Measurements from ENCODE around the gene MTOR. TPM values are rescaled to one million over a fixed set of nuclear protein-coding genes. Genes with fewer than 3 reads are reported as not detected.
A peak's percentile ranks its signal among the peaks of the same experiment; 100 is the strongest.

Gene MTOR
- polyA plus RNA-seq, 3 donors, result 2.0 to 29.4 (median 3.3) TPM

- Mint-ChIP-seq H3K36me3 (peaks cover 79 to 91% of the 10 kb centered on the region in 2 donors), H3K27ac (peak overlapping the region in 1 of 7 donors; percentile 44), H3K4me1 (no peaks in the 10 kb centered on the region), H3K27me3 (ENCODE audit: low read depth in 3 of 3) (no peaks in the 10 kb centered on the region), H3K4me3 (no peak overlapping the region), H3K9me3 (no peaks in the 10 kb centered on the region)
- Histone ChIP-seq H2AFZ (ENCODE audit: insufficient read depth, low read depth, low read length, poor library complexity, severe bottlenecking) (no peak overlapping the region), H3K9ac (ENCODE audit: insufficient read depth, low read length, poor library complexity, severe bottlenecking) (no peak overlapping the region), H3K36me3 (replicated peaks in 1 of 2; ENCODE audit: control insufficient read depth in 1 of 2, insufficient read depth in 2 of 2, low read length in 2 of 2) (peaks cover 84 to 94% of the 10 kb centered on the region in 2 donors), H3K4me2 (replicated peaks; ENCODE audit: extremely low read depth, low read length, poor library complexity, severe bottlenecking) (no peak overlapping the region), H3K79me2 (ENCODE audit: insufficient read depth, low read length) (no peaks in the 10 kb centered on the region), H3K27ac (ENCODE audit: low read depth in 1 of 2, low read length in 2 of 2) (no peak overlapping the region), H3K27me3 (ENCODE audit: control insufficient read depth in 2 of 2, insufficient read depth in 2 of 2, low read length in 2 of 2) (no peaks in the 10 kb centered on the region), H3K4me1 (ENCODE audit: control insufficient read depth in 1 of 2, insufficient read depth in 2 of 2, low read length in 2 of 2) (no peaks in the 10 kb centered on the region), H3K9me3 (replicated peaks in 1 of 2; ENCODE audit: control insufficient read depth in 1 of 2, insufficient read depth in 1 of 2, low read length in 2 of 2) (no peaks in the 10 kb centered on the region), H3K4me3 (replicated peaks in 1 of 3; ENCODE audit: low read depth in 2 of 3, low read length in 3 of 3) (no peak overlapping the region), H4K20me1 (ENCODE audit: insufficient read depth, low read length) (no peaks in the 10 kb centered on the region)
- WGBS (ENCODE audit: insufficient coverage), result 93% methylated on average over 3 of the region's 4 CpGs
- no peak for TF ChIP-seq CTCF (IDR thresholded peaks at IDR 0.05)
- DNase-seq, result no peak
- intact Hi-C loops (cut with micrococcal nuclease), result no loop called here
Observed at GRCh38 chr1:11229203-11229602, 33.1 kb downstream of the MTOR start.

DNA sequence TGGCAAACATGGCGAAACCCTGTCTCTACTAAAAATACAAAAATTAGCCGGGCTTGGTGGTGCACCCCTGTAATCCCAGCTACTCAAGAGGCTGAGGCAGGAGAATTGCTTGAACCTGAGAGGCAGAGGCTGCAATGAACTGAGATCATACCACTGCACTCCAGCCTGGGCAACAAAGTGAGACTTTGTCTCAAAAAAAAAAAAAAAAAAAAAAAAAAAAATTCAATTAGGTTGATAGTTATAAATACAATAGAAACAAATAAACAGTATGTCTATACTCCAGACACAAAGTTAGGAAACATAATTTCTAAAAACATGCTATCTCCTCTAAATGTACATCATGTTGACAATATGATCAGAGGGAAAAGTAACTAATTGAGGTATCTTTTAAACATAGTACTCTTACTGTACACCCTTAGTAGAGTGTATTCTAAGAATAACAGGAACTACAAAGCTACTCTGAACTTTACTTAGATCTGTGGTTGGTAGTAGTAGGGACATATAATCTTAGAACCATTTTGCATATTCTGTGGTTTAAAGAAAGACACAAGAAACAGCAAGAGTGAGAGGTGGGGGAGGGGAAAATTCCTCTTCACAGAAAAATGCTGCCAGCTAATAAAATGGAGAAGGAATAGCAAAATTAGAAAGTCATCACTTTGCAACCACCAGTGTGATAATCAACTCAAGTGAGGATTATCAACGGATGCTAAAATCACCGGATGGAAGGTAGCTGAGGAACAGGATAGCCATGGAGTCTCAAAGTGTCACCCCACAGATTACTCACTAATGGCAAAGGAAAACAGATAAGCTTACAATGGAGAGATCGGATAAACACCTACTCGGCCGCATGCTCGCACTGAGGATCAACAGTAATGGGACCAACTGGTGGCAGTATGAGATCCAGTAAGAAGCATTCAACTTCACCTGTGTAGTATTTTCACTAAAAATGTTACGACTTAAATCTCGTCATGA lies 35.0 kb downstream of the MTOR start:
- Histone ChIP-seq H3K36me3 (replicated peaks in 1 of 2; ENCODE audit: control insufficient read depth in 1 of 2, insufficient read depth in 2 of 2, low read length in 2 of 2) (peaks cover 82 to 92% of the 10 kb centered on the region in 2 donors), H3K79me2 (ENCODE audit: insufficient read depth, low read length) (no peaks in the 10 kb centered on the region), H2AFZ (ENCODE audit: insufficient read depth, low read depth, low read length, poor library complexity, severe bottlenecking) (no peak overlapping the region), H3K9ac (ENCODE audit: insufficient read depth, low read length, poor library complexity, severe bottlenecking) (no peak overlapping the region), H3K4me2 (replicated peaks; ENCODE audit: extremely low read depth, low read length, poor library complexity, severe bottlenecking) (no peak overlapping the region), H3K27ac (ENCODE audit: low read depth in 1 of 2, low read length in 2 of 2) (no peak overlapping the region), H3K27me3 (ENCODE audit: control insufficient read depth in 2 of 2, insufficient read depth in 2 of 2, low read length in 2 of 2) (no peaks in the 10 kb centered on the region), H3K4me3 (replicated peaks in 1 of 3; ENCODE audit: low read depth in 2 of 3, low read length in 3 of 3) (no peak overlapping the region), H3K4me1 (ENCODE audit: control insufficient read depth in 1 of 2, insufficient read depth in 2 of 2, low read length in 2 of 2) (no peaks in the 10 kb centered on the region), H4K20me1 (ENCODE audit: insufficient read depth, low read length) (no peaks in the 10 kb centered on the region), H3K9me3 (replicated peaks in 1 of 2; ENCODE audit: control insufficient read depth in 1 of 2, insufficient read depth in 1 of 2, low read length in 2 of 2) (no peaks in the 10 kb centered on the region)
- H3K27me3 Mint-ChIP-seq (ENCODE audit: low read depth in 3 of 3), result no peaks in the 10 kb centered on the region
- no peaks in the 10 kb centered on the region for H3K9me3 Mint-ChIP-seq
- intact Hi-C loops (cut with micrococcal nuclease), result no loop called here
- no peak overlapping the region for H3K4me3 Mint-ChIP-seq
- no peak for DNase-seq
- 98% methylated on average over 6 of the region's 10 CpGs for WGBS (ENCODE audit: insufficient coverage)
- no peaks in the 10 kb centered on the region for H3K4me1 Mint-ChIP-seq
- TF ChIP-seq CTCF (IDR thresholded peaks at IDR 0.05), result no peak
- peaks cover 75 to 87% of the 10 kb centered on the region in 2 donors for H3K36me3 Mint-ChIP-seq
- peak overlapping the region in 2 of 7 donors; percentile 0 to 55 for H3K27ac Mint-ChIP-seq
